MM.1S (cell line): ENCODE measurements around the gene TRAPPC8.

Experiments used
- DNase-seq: peaks from one replicate; pipeline ENCODE4 v3.0.0-alpha.2; 2015
- H2AFZ ChIP-seq: fragments of 300-600 bp; sonication (generic); 2 replicates; pipeline ENCODE4 v1.6.0; 2016; ENCODE audit warnings: antibody characterized with exemption, low read length
- H3F3A ChIP-seq: fragments of 300-600 bp; sonication (generic); 2 replicates; pipeline ENCODE4 v1.6.1; 2016; ENCODE audit warnings: mild to moderate bottlenecking, antibody characterized with exemption, low read length, moderate library complexity, mixed read lengths; ENCODE audit not compliant: insufficient read depth
- H3K27ac ChIP-seq: fragments of 300-600 bp; sonication (generic); 2 replicates; pipeline ENCODE4 v1.5.1; 2016; ENCODE audit warnings: mild to moderate bottlenecking, low read length
- H3K27me3 ChIP-seq: fragments of 300-600 bp; sonication (generic); replicated peaks from 2 replicates; pipeline ENCODE4 v1.6.0; 2016; ENCODE audit warnings: low read length; ENCODE audit not compliant: insufficient read depth
- H3K36me3 ChIP-seq: fragments of 300-600 bp; sonication (generic); replicated peaks from 2 replicates; pipeline ENCODE4 v1.6.1; 2016; ENCODE audit warnings: mild to moderate bottlenecking, low read length, mixed read lengths; ENCODE audit not compliant: insufficient read depth
- H3K4me1 ChIP-seq: fragments of 300-600 bp; sonication (generic); 2 replicates; pipeline ENCODE4 v1.6.1; 2016; ENCODE audit warnings: low read length, mixed read lengths
- H3K4me2 ChIP-seq: fragments of 300-600 bp; sonication (generic); 2 replicates; pipeline ENCODE4 v1.6.0; 2016; ENCODE audit warnings: low read depth, low read length
- H3K4me3 ChIP-seq: fragments of 300-600 bp; sonication (generic); 2 replicates; pipeline ENCODE4 v1.5.1; 2016; ENCODE audit warnings: low read length, mixed read lengths
- H3K79me2 ChIP-seq: fragments of 300-600 bp; sonication (generic); 2 replicates; pipeline ENCODE4 v1.6.1; 2016; ENCODE audit warnings: mixed run types, low read length, mixed read lengths
- H3K9ac ChIP-seq: fragments of 300-600 bp; sonication (generic); 2 replicates; pipeline ENCODE4 v1.6.1; 2016; ENCODE audit warnings: low read length, mixed read lengths
- H3K9me2 ChIP-seq: fragments of 300-600 bp; sonication (generic); replicated peaks from 2 replicates; pipeline ENCODE4 v1.6.1; 2016; ENCODE audit warnings: mild to moderate bottlenecking, low read length, mixed read lengths; ENCODE audit not compliant: insufficient read depth
- H3K9me3 ChIP-seq: fragments of 300-600 bp; sonication (generic); replicated peaks from 2 replicates; pipeline ENCODE4 v1.6.1; 2016; ENCODE audit warnings: mild to moderate bottlenecking, low read length, mixed read lengths; ENCODE audit not compliant: insufficient read depth
- H4K20me1 ChIP-seq: fragments of 300-600 bp; sonication (generic); 2 replicates; pipeline ENCODE4 v1.6.1; 2016; ENCODE audit warnings: mild to moderate bottlenecking, low read length, moderate library complexity, mixed read lengths; ENCODE audit not compliant: insufficient read depth
- EZH2 ChIP-seq: fragments of 300-600 bp; sonication (generic); optimal IDR thresholded peaks from 2 replicates; pipeline ENCODE3; 2017; ENCODE audit warnings: low read depth, mild to moderate bottlenecking, antibody characterized with exemption, low read length, mixed read lengths
- EZH2phosphoT487 ChIP-seq: fragments of 300-600 bp; sonication (generic); IDR thresholded peaks from 2 replicates; pipeline ENCODE4 v1.6.1; 2018; ENCODE audit warnings: antibody characterized with exemption, low read length
- TF ChIP-seq, protein P1 (sequence below): fragments of 300-600 bp; sonication (generic); IDR thresholded peaks from 2 replicates; pipeline ENCODE4 v1.5.1; 2016; ENCODE audit warnings: antibody characterized with exemption, low read length, mixed read lengths

TRAPPC8 gene

GRCh38 chr18:31978616-31979015 lies 35.7 kb upstream of the TRAPPC8 start:
- Histone ChIP-seq H3K27me3 (no peaks in the 10 kb centered on the region), H3K4me1 (no peaks in the 10 kb centered on the region), H3K4me3 (no peak overlapping the region), H3K4me2 (no peak overlapping the region), H3K79me2 (no peaks in the 10 kb centered on the region), H3K36me3 (no peaks in the 10 kb centered on the region), H3K9me3 (no peaks in the 10 kb centered on the region), H2AFZ (no peak overlapping the region), H3K9ac (no peak overlapping the region), H4K20me1 (no peaks in the 10 kb centered on the region), H3K27ac (no peak overlapping the region), H3K9me2 (no peaks in the 10 kb centered on the region), H3F3A (no peaks in the 10 kb centered on the region)
- no peak for DNase-seq
- TF ChIP-seq, protein P1, sequence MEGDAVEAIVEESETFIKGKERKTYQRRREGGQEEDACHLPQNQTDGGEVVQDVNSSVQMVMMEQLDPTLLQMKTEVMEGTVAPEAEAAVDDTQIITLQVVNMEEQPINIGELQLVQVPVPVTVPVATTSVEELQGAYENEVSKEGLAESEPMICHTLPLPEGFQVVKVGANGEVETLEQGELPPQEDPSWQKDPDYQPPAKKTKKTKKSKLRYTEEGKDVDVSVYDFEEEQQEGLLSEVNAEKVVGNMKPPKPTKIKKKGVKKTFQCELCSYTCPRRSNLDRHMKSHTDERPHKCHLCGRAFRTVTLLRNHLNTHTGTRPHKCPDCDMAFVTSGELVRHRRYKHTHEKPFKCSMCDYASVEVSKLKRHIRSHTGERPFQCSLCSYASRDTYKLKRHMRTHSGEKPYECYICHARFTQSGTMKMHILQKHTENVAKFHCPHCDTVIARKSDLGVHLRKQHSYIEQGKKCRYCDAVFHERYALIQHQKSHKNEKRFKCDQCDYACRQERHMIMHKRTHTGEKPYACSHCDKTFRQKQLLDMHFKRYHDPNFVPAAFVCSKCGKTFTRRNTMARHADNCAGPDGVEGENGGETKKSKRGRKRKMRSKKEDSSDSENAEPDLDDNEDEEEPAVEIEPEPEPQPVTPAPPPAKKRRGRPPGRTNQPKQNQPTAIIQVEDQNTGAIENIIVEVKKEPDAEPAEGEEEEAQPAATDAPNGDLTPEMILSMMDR, result no peak
- TF ChIP-seq EZH2phosphoT487 (no peak), EZH2 (no peak)

DNA sequence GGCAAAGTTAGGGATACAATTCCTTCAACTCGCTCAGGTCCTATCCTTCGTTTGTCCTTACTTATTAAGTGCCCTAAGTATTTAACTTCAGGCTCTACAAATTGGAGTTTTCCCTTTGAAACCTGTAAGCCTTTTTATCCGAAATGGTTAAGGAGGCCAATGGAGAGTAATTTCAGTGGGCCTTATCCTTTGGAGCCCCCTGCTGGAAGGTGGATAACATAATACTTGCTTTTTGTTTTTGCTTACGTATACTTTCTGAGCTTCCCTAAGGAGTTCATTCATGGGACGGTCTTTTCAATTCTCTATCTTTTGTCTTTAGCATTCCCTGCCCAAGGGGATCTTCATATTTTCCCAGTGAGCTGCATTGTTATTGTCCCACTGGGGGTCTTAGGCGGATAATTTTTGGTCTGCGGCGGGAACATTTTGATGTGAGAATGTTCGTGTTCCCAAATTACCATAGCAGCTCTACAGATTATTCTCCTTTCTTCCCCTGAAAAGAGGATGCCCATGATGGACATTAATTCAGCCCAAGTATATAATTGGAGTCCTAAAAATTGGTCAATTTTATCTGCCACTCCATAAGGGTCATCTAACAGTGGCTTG lies 34.4 kb upstream of the TRAPPC8 start:
- Histone ChIP-seq H3K9me3 (no peaks in the 10 kb centered on the region), H3K27me3 (no peaks in the 10 kb centered on the region), H3K4me3 (no peak overlapping the region), H3K9me2 (no peaks in the 10 kb centered on the region), H3K36me3 (no peaks in the 10 kb centered on the region), H3F3A (no peaks in the 10 kb centered on the region), H4K20me1 (no peaks in the 10 kb centered on the region), H3K4me1 (no peaks in the 10 kb centered on the region), H3K9ac (no peak overlapping the region), H3K27ac (no peak overlapping the region), H3K79me2 (no peaks in the 10 kb centered on the region), H3K4me2 (no peak overlapping the region), H2AFZ (no peak overlapping the region)
- DNase-seq, result peak; percentile 63
- TF ChIP-seq, protein P1, result peak; percentile 75
- TF ChIP-seq EZH2, result no peak

DNA sequence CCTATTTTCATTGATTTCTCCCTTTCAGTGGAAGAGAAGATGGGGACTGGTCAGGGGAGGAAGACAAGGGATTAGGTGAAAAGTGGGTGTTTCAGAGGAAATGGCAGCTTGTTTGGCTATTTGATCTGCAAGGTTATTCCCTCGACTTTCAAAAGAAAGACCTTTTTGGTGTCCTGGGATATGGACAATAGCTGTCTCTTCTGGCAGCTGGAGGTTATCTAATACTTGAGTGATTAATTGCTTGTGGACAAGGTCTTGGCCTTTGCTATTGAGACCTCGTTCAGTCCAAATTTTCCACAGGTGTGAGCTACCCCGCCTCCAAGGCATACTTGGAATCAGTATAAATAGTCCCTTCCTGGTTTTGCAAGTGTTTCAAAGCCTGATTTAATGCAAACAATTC lies 33.3 kb upstream of the TRAPPC8 start:
- Histone ChIP-seq H2AFZ (no peak overlapping the region), H3K9me3 (no peaks in the 10 kb centered on the region), H3K9me2 (no peaks in the 10 kb centered on the region), H3K27me3 (no peaks in the 10 kb centered on the region), H3K79me2 (no peaks in the 10 kb centered on the region), H3K9ac (no peak overlapping the region), H3K4me1 (no peaks in the 10 kb centered on the region), H3F3A (no peaks in the 10 kb centered on the region), H3K27ac (no peak overlapping the region), H3K4me2 (no peak overlapping the region), H3K4me3 (no peak overlapping the region), H4K20me1 (no peaks in the 10 kb centered on the region), H3K36me3 (no peaks in the 10 kb centered on the region)
- TF ChIP-seq, protein P1, result no peak
- TF ChIP-seq EZH2phosphoT487 (no peak), EZH2 (no peak)
- no peak for DNase-seq
